Skin epidermis (tissue), 12 donors: ENCODE data around the gene BRPF1.
A peak's percentile ranks its signal among the peaks of the same experiment; 100 is the strongest.

ENCODE experiments used
- H3K27ac ChIP-seq, 21 experiments: fragments of 200-600 bp; sonication (generic) in 11 of 21; one replicate each; pipeline ENCODE4 v1.5.0; 2020; ENCODE audit warnings: mild to moderate bottlenecking in 3 of 21, inconsistent platforms in 2 of 21, moderate library complexity in 2 of 21
- H3K4me3 ChIP-seq, 7 experiments: fragments of 200-600 bp; sonication (generic) in 2 of 7; one replicate each; pipeline ENCODE4 v1.5.0; 2020; ENCODE audit warnings: inconsistent platforms in 2 of 7, mild to moderate bottlenecking in 2 of 7, moderate library complexity in 1 of 7

Gene BRPF1

DNA sequence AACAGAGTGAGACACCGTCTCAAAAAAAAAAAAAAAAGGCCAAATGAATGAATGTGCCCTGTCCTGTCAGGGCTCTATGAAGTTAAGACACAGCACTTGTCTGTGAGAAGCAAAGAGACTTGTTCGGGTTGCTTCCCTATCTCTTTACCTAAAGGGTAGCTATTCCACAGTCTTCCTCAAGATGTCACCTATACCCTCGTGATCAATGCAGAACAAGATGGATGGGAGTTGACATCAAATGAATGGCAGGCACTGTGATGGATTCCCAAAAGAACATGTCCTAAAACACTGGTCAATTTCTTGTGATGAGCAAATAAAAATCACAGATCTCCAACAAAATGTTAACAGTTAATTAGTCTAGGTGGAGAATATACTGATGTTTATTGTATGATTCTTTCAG, 51.2 kb downstream of the BRPF1 start:
- H3K27ac ChIP-seq, result peak overlapping the region in 2 of 21 experiments; percentile 26 to 85

GRCh38 chr3:9783954-9784353, 52.4 kb downstream of the BRPF1 start:
- Histone ChIP-seq H3K27ac (no peak overlapping the region), H3K4me3 (no peak overlapping the region)

More for the DNA sequence above, 51.2 kb downstream of the BRPF1 start:
- no peak overlapping the region for H3K4me3 ChIP-seq

DNA sequence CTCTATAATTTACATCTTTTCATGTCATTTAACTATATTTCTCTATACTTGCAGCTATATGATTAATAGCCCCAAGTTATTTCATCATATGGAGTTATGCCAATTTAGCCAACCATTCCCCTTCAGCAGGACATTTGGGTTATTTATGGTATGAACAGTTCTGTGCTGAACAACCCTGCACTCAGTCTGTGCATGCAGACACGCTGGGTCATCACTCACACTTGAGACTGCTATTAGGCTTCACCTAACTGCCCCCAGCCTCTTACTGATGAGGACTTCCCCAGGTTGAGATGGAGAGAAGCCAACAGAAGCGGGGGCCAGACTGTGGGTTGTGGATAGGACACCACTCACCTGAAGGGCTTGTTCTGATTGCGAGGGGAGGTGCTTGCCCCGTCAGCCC, 53.4 kb downstream of the BRPF1 start:
- Histone ChIP-seq H3K4me3 (no peak overlapping the region), H3K27ac (no peak overlapping the region)

- Histone ChIP-seq H3K27ac (no peak overlapping the region), H3K4me3 (no peak overlapping the region)
Measured at GRCh38 chr3:9785602-9786001, 54.1 kb downstream of the BRPF1 start.

GRCh38 chr3:9786209-9786739, 54.7 kb downstream of the BRPF1 start:
- no peak overlapping the region for H3K4me3 ChIP-seq
- no peak overlapping the region for H3K27ac ChIP-seq

- no peak overlapping the region for H3K27ac ChIP-seq
- no peak overlapping the region for H3K4me3 ChIP-seq
Measured at GRCh38 chr3:9786825-9787669, 55.5 kb downstream of the BRPF1 start.

DNA sequence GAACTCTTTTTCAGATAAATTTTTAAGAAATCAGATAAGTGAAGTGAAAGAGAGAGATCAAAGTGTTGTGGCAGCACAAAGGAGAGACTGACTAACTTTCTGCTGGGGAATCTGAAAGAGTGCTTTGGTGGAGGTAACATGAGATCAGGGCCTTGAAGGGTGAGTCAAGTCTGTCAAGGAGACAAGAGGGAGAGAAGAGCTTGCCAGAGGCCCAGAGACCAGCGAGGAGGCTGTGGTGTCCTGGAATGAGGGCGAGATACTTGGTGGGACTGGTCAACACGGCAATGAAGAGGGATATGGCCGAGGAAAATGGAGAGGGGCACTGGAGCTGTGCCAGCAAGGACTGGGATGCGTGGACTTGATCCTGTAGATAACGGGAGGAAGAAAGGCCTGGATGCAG, 56.2 kb downstream of the BRPF1 start:
- Histone ChIP-seq H3K27ac (no peak overlapping the region), H3K4me3 (no peak overlapping the region)

DNA sequence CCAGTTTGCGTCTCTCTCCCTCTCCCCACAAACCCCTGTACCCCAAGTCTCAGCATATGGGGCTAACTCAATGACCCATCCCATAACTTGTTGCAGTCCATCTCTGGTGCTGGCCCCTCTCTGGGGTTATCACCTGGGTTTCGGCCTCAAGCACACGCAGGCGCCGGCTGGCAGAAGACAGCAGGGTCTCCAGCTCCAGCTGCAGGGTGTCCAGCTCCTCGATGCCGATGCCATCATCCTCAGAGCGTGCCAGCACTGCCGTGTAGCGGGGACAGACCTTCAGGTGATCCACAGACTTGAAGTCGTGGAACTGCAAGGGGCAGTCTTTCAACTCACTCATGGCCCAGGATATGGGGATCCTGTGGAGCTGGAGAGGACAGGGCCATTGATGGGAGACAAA, 59.6 kb downstream of the BRPF1 start:
- no peak overlapping the region for H3K4me3 ChIP-seq
- H3K27ac ChIP-seq, result peak overlapping the region in 10 of 21 experiments; percentile 91 to 100 (median 98)

DNA sequence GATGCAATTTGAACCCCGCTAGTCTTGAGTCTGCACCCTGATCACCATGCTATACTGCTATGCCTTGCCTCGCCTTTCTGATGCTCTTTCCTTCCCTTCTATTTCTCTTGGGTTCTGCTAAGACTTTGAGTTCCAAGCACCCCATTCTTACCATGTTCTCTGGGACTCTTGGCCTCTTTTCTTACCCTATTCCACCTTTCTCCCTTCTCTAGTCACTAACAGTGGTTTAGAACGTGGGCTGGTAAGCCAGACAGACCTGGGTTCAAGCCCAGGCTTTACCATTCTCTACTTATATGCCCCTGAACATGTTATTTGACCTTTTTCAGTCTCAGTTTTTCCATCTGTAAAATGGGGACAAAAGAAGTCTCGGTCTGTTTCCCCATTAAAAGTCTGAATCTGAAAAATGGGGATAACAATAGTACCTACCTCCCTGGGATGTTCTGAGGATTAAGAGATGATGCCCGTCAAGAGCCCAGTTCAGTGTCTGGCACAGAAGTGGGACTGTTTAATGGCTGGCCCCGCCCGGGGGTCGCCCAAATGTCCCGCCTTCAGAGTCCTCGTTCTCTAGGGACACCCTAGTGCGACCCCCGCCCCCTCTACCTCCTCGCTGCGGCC, 60.4 kb downstream of the BRPF1 start:
- Histone ChIP-seq H3K27ac (peak overlapping the region; percentile 79 to 100 (median 98)), H3K4me3 (peak overlapping the region; percentile 87 to 98 (median 90))

GRCh38 chr3:9792405-9793160, 61.0 kb downstream of the BRPF1 start, which contains the start of the genes ARPC4 and TADA3:
ARPC4 (plus strand) TSS chr3:9793082; CDS start chr3:9793122, 40 bp downstream.
TADA3 (minus strand) TSS chr3:9792473; CDS start chr3:9791466, 1,007 bp downstream.
- peak within 1 kb of the TSS; percentile 87 to 98 (median 90) for H3K4me3 ChIP-seq
- peak within 1 kb of the TSS; percentile 79 to 100 (median 98) for H3K27ac ChIP-seq

GRCh38 chr3:9793161-9793781, 61.7 kb downstream of the BRPF1 start:
- Histone ChIP-seq H3K27ac (peak overlapping the region; percentile 79 to 100 (median 98)), H3K4me3 (peak overlapping the region; percentile 87 to 98 (median 90))

- Histone ChIP-seq H3K27ac (peak overlapping the region in 2 of 21 experiments; percentile 35), H3K4me3 (peak overlapping the region in 1 of 7 experiments; percentile 98)
Measured at GRCh38 chr3:9794400-9794799, 62.9 kb downstream of the BRPF1 start.

DNA sequence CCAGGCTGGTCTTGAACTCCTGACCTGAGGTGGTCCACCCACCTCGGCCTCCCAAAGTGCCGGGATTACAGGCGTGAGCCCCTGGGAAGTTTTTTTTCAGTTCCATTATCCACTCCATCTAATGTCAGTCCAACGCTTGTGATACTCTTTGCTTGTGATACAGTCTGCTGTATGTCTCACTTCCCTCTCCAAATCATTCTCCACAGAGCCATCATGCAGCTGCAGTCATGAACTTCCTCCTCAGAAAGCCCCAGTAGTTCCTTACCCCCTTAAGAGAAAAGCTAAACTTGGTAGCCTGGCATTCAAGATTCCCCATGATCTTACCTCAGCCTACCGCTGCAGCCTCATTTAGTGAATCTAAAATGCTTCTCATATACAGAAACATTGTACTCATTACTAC, 63.7 kb downstream of the BRPF1 start:
- no peak overlapping the region for H3K4me3 ChIP-seq
- H3K27ac ChIP-seq, result peak overlapping the region in 1 of 21 experiments; percentile 35

GRCh38 chr3:9797196-9797945, 65.8 kb downstream of the BRPF1 start:
- H3K4me3 ChIP-seq, result no peak overlapping the region
- H3K27ac ChIP-seq, result no peak overlapping the region
